ENCODE data around the gene NDUFAF8. TPM values are rescaled to one million over a fixed set of nuclear protein-coding genes. Genes with fewer than 3 reads are reported as not detected.

Gene NDUFAF8
- total and polyA plus RNA-seq, 2 donors (not counting 1 experiment from before 2014, with no cell fraction given), result 41.7 to 42.6 TPM

DNA sequence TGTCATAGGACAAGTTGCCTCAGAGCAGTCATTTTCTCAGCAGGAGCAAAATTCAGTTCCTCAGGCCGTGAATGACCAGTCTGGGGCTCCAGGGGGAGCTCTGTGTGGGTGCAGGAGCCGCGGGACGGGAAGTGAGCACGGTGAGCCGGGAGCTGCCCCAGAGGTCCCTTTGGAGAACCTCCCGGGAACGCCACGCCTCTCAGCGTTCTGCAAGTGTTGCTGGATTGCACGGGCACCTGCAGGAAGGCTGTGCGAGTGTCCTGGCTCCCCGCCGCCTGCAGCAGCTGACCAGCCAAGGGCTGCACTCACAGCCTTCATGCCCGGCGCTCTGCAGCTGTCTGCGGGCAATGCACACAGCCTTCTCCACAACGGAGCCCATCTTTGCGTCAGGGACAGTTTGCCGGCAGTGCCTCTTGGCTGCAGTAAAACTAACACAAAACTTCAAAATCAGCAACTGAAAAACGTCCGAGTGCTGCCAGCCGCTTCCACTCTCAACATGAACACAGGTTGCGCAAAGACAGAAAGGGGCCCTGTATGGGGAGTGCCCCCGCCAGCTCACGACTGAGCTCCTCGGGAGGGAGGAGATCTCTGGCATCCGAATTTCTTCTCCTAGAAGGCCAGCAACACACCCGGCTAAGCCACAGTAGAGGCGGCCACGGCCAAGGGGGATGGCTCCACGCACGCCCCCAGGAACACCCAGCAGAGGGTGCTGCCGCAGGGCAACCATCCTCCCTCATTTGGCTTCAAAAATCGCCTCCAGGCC is 16.0 kb downstream of the NDUFAF8 start:
- ATAC-seq (ENCODE audit: low read depth), result no peak
- Mint-ChIP-seq H3K4me3 (no peak overlapping the region), H3K27ac (no peak overlapping the region), H3K27me3 (no peaks in the 10 kb centered on the region), H3K4me1 (peaks cover 11% of the 10 kb centered on the region), H3K9me3 (ENCODE audit: insufficient read depth) (no peaks in the 10 kb centered on the region)
- peaks cover 89% of the 10 kb centered on the region for H4K20me1 ChIP-seq (ENCODE audit: control insufficient read depth, insufficient read depth, low read length, poor library complexity, severe bottlenecking)
- H3K9me3 ChIP-seq (ENCODE audit: control extremely low read depth in 1 of 3, control insufficient read depth in 2 of 3, insufficient read depth in 1 of 3, low read length in 2 of 3), result no peaks in the 10 kb centered on the region
- ChIA-PET CTCF (interaction anchor here (2.6 to 4.2 kb wide), 2 partner anchors 229 to 345 kb away, joined by 33 to 44 read pairs; no protein-coding TSS in a partner anchor), POLR2A (no interaction called here)
- H3K27me3 ChIP-seq (replicated peaks in 1 of 4; ENCODE audit: control extremely low read depth in 1 of 4, control insufficient read depth in 3 of 4, insufficient read depth in 4 of 4, low read length in 3 of 4), result no peaks in the 10 kb centered on the region
- H3K4me1 ChIP-seq (ENCODE audit: control insufficient read depth in 2 of 2, insufficient read depth in 2 of 2, low read length in 2 of 2), result peaks cover 0 to 14% of the 10 kb centered on the region in 2 donors
- H3K36me3 ChIP-seq (replicated peaks in 1 of 2; ENCODE audit: control extremely low read depth in 1 of 2, control insufficient read depth in 1 of 2, extremely low read depth in 1 of 2, insufficient read depth in 2 of 2, low read length in 1 of 2), result peaks cover 0 to 60% of the 10 kb centered on the region in 2 experiments
- H3K4me3 ChIP-seq (ENCODE audit: control extremely low read depth in 1 of 5, extremely low read depth in 1 of 5, insufficient read depth in 1 of 5, low read depth in 2 of 5, low read length in 4 of 5), result no peak overlapping the region
- H2AFZ ChIP-seq (ENCODE audit: insufficient read depth, low read depth, low read length, poor library complexity, severe bottlenecking), result no peak overlapping the region
- no peak overlapping the region for H3K4me2 ChIP-seq (replicated peaks; ENCODE audit: low read depth, low read length, poor library complexity, severe bottlenecking)
- no peak overlapping the region for H3K9ac ChIP-seq (ENCODE audit: low read length)
- TF ChIP-seq, protein P1, sequence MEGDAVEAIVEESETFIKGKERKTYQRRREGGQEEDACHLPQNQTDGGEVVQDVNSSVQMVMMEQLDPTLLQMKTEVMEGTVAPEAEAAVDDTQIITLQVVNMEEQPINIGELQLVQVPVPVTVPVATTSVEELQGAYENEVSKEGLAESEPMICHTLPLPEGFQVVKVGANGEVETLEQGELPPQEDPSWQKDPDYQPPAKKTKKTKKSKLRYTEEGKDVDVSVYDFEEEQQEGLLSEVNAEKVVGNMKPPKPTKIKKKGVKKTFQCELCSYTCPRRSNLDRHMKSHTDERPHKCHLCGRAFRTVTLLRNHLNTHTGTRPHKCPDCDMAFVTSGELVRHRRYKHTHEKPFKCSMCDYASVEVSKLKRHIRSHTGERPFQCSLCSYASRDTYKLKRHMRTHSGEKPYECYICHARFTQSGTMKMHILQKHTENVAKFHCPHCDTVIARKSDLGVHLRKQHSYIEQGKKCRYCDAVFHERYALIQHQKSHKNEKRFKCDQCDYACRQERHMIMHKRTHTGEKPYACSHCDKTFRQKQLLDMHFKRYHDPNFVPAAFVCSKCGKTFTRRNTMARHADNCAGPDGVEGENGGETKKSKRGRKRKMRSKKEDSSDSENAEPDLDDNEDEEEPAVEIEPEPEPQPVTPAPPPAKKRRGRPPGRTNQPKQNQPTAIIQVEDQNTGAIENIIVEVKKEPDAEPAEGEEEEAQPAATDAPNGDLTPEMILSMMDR (IDR thresholded peaks at IDR 0.05), result no peak
- TF ChIP-seq EZH2 (IDR thresholded peaks at IDR 0.05; ENCODE audit: borderline replicate concordance, insufficient read depth, low read depth, low read length, poor library complexity, severe bottlenecking), result no peak
- WGBS (ENCODE audit: insufficient coverage), result 87% methylated on average over 35 of the region's 35 CpGs
- H3K27ac ChIP-seq (ENCODE audit: low read length in 2 of 2), result no peak overlapping the region
- intact Hi-C loops (cut with micrococcal nuclease), result loop anchor here (5.0 to 10.0 kb wide), 2 partner anchors 260 to 297 kb away; partner anchors contain the start of genes ACTG1 and FAAP100
- peaks cover 20% of the 10 kb centered on the region for H3K79me2 ChIP-seq (ENCODE audit: control insufficient read depth, insufficient read depth, low read length)
- DNase-seq, result no peak

DNA sequence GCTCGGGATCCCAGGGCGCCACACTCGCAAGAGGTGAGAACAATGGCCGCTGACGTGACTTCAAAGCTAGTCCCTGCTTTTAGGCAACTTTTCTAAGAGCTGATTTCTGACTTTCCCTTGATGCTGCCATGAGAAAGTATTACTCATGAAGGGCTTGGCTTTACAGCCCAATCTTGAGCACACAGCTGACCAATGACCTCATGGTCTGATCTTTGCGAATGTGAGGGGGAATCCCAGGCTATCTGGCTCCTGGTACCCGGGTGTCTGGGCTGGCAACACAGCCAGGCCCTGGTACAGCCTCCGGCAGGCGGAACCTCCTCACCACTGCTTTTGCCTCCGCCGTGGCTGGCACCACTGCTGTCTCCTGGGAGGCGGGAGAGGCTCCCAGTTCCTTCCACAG is 17.5 kb downstream of the NDUFAF8 start:
- CTCF ChIA-PET, result interaction anchor here (1.3 kb wide), 1 partner anchor 344 kb away, joined by 3 read pairs; no protein-coding TSS in a partner anchor
- no peak for TF ChIP-seq EZH2 (IDR thresholded peaks at IDR 0.05; ENCODE audit: borderline replicate concordance, insufficient read depth, low read depth, low read length, poor library complexity, severe bottlenecking)
- TF ChIP-seq, protein P1 (IDR thresholded peaks at IDR 0.05), result no peak
- no peak for DNase-seq

More for the DNA sequence above, 17.5 kb downstream of the NDUFAF8 start:
- no peak overlapping the region for H3K27ac Mint-ChIP-seq
- no peaks in the 10 kb centered on the region for H3K27me3 Mint-ChIP-seq
- Histone ChIP-seq H3K27ac (ENCODE audit: low read length in 2 of 2) (no peak overlapping the region), H3K4me2 (replicated peaks; ENCODE audit: low read depth, low read length, poor library complexity, severe bottlenecking) (no peak overlapping the region), H2AFZ (ENCODE audit: insufficient read depth, low read depth, low read length, poor library complexity, severe bottlenecking) (no peak overlapping the region), H3K27me3 (replicated peaks in 1 of 4; ENCODE audit: control extremely low read depth in 1 of 4, control insufficient read depth in 3 of 4, insufficient read depth in 4 of 4, low read length in 3 of 4) (no peaks in the 10 kb centered on the region), H3K9me3 (ENCODE audit: control extremely low read depth in 1 of 3, control insufficient read depth in 2 of 3, insufficient read depth in 1 of 3, low read length in 2 of 3) (no peaks in the 10 kb centered on the region), H3K79me2 (ENCODE audit: control insufficient read depth, insufficient read depth, low read length) (peaks cover 20% of the 10 kb centered on the region), H3K36me3 (replicated peaks in 1 of 2; ENCODE audit: control extremely low read depth in 1 of 2, control insufficient read depth in 1 of 2, extremely low read depth in 1 of 2, insufficient read depth in 2 of 2, low read length in 1 of 2) (peaks cover 0 to 59% of the 10 kb centered on the region in 2 experiments), H3K4me1 (ENCODE audit: control insufficient read depth in 2 of 2, insufficient read depth in 2 of 2, low read length in 2 of 2) (peaks cover 0 to 9% of the 10 kb centered on the region in 2 donors), H3K9ac (ENCODE audit: low read length) (no peak overlapping the region), H3K4me3 (ENCODE audit: control extremely low read depth in 1 of 5, extremely low read depth in 1 of 5, insufficient read depth in 1 of 5, low read depth in 2 of 5, low read length in 4 of 5) (no peak overlapping the region), H4K20me1 (ENCODE audit: control insufficient read depth, insufficient read depth, low read length, poor library complexity, severe bottlenecking) (peaks cover 74% of the 10 kb centered on the region)
- H3K4me1 Mint-ChIP-seq, result peaks cover 11% of the 10 kb centered on the region
- no peak overlapping the region for H3K4me3 Mint-ChIP-seq
- no peak for ATAC-seq (ENCODE audit: low read depth)
- WGBS (ENCODE audit: insufficient coverage), result 96% methylated on average over 12 of the region's 12 CpGs
- POLR2A ChIA-PET, result no interaction called here
- intact Hi-C loops (cut with micrococcal nuclease), result loop anchor here (10.0 kb wide), 1 partner anchor 258 kb away; the partner anchor contains the start of gene ACTG1
- no peaks in the 10 kb centered on the region for H3K9me3 Mint-ChIP-seq (ENCODE audit: insufficient read depth)

Measured in B cell (primary cell).